ELF-1 (cell line): ENCODE data around the gene NUDCD2.
A peak's percentile ranks its signal among the peaks of the same experiment; 100 is the strongest.
"Not testable (repeated sequence)": the region's sequence is repeated elsewhere in the genome, so short reads cannot be mapped to it uniquely, and the experiment has no call there.

Experiments
- DNase-seq: peaks from one replicate; pipeline ENCODE4 v3.0.0-alpha.2; 2016; ENCODE audit warnings: low read depth, low spot score

NUDCD2 gene

GRCh38 chr5:163426128-163426527 lies 33.8 kb downstream of the NUDCD2 start:
- DNase-seq, result not testable (repeated sequence)

GRCh38 chr5:163424836-163425235 lies 35.1 kb downstream of the NUDCD2 start:
- DNase-seq, result no peak

- DNase-seq, result peak; percentile 44
Observed at GRCh38 chr5:163415673-163416072, 44.2 kb downstream of the NUDCD2 start.

- no peak for DNase-seq
Observed at GRCh38 chr5:163410505-163410904, 49.4 kb downstream of the NUDCD2 start.

GRCh38 chr5:163409384-163409783 lies 50.5 kb downstream of the NUDCD2 start:
- DNase-seq, result peak; percentile 20

GRCh38 chr5:163408311-163408923 lies 51.5 kb downstream of the NUDCD2 start:
- DNase-seq, result peak; percentile 53

GRCh38 chr5:163407034-163407655 lies 52.8 kb downstream of the NUDCD2 start:
- DNase-seq, result no peak

GRCh38 chr5:163404364-163405173 lies 55.3 kb downstream of the NUDCD2 start:
- no peak for DNase-seq

- DNase-seq, result no peak
Observed at GRCh38 chr5:163402007-163402406, 57.9 kb downstream of the NUDCD2 start.

GRCh38 chr5:163401271-163401670 lies 58.6 kb downstream of the NUDCD2 start:
- DNase-seq, result no peak

GRCh38 chr5:163399923-163400322 lies 60.0 kb downstream of the NUDCD2 start:
- DNase-seq, result no peak

- no peak for DNase-seq
Observed at GRCh38 chr5:163397354-163397753, 62.5 kb downstream of the NUDCD2 start.

GRCh38 chr5:163396818-163397340 lies 63.0 kb downstream of the NUDCD2 start:
- not testable (repeated sequence) for DNase-seq
